Aorta (tissue), 5 donors: ENCODE results near the gene CDCA8. TPM values are rescaled to one million over a fixed set of nuclear protein-coding genes. Genes with fewer than 3 reads are reported as not detected.

Source experiments
- ATAC-seq: fragments of 200-7000 bp; cut with Tn5 transposase; one replicate; pipeline ENCODE4 v1.9.1; 2022; ENCODE audit warnings: moderate library complexity; ENCODE audit not compliant: low FRiP score
- DNase-seq, 2 donors: peaks; one replicate each; pipeline ENCODE4 v3.0.0-alpha.2; 2020
- H3K27ac ChIP-seq, 2 donors: one replicate each; pipeline ENCODE4 v1.5.1; 2013; ENCODE audit warnings: low read length in 2 of 2, mild to moderate bottlenecking in 2 of 2, moderate library complexity in 2 of 2, control low read depth in 1 of 2, inconsistent platforms in 1 of 2, low read depth in 1 of 2
- H3K27me3 ChIP-seq, 2 donors: one replicate each; pipeline ENCODE4 v1.6.1; 2013; ENCODE audit warnings: control low read depth in 1 of 2, low read length in 1 of 2, mild to moderate bottlenecking in 1 of 2, moderate library complexity in 1 of 2; ENCODE audit not compliant: insufficient read depth in 2 of 2, control insufficient read depth in 1 of 2
- H3K36me3 ChIP-seq, 2 donors: one replicate each; pipeline ENCODE4 v1.6.1; 2013; ENCODE audit warnings: control low read depth in 1 of 2, low read length in 1 of 2, mild to moderate bottlenecking in 1 of 2; ENCODE audit not compliant: insufficient read depth in 2 of 2, control insufficient read depth in 1 of 2
- H3K4me1 ChIP-seq, 2 donors: one replicate each; pipeline ENCODE4 v1.6.1; 2013; ENCODE audit warnings: low read length in 2 of 2, control low read depth in 1 of 2, mild to moderate bottlenecking in 1 of 2, moderate library complexity in 1 of 2; ENCODE audit not compliant: insufficient read depth in 2 of 2, control insufficient read depth in 1 of 2
- H3K4me3 ChIP-seq, 2 donors: one replicate each; pipeline ENCODE4 v1.5.1; 2013; ENCODE audit warnings: low read length in 2 of 2, control low read depth in 1 of 2, mild to moderate bottlenecking in 1 of 2
- H3K9me3 ChIP-seq: one replicate; pipeline ENCODE4 v1.6.1; 2013; ENCODE audit warnings: mild to moderate bottlenecking, low read length; ENCODE audit not compliant: control insufficient read depth
- whole genome bisulfite sequencing, 2 donors: extraction: QIAGEN DNeasy Blood & Tissue Kit; methylation state at CpG; one replicate each; pipeline ENCODE4 v1.1.7; 2013; 5-methylcytosine and 5-hydroxymethylcytosine counted together
- intact Hi-C, 2 donors: fragments of 100-400 bp; cut with DNase I; formaldehyde crosslinking; loops; one replicate each; pipeline versions ENCODE4 v1.14.2 to v1.15.0; 2022
- polyA plus RNA-seq, 2 donors: library from polyadenylated mRNA; stranded (reverse); fragments of 200-250 nt; gene quantifications; one replicate each; pipeline ENCODE4 v1.2.3, GENCODE V29; 2013
- total RNA-seq, 2 donors: library from RNA; stranded (reverse); fragmentation: NEBNext Ultra II Directional; extraction: Animal tissue kit (Norgen Biotek cat#: 25700); gene quantifications; one replicate each; pipeline ENCODE4 v1.2.1, GENCODE V29; 2021
- donor health status: healthy with polysubstance abuse.
- donor health status: Bipolar disorder and iron deficiency.
- donor health status: DM: no; HTN: no; CAD: no.
- donor health status: DM: no; HTN: no; CAD: no.
- donor health status: DM: yes; HTN: yes; CAD: no.

CDCA8 gene
- total and polyA plus RNA-seq, 4 donors: 0.56 to 1.2 (median 0.80) TPM

GRCh38 chr1:37716321-37716720, 24.0 kb downstream of the CDCA8 start:
- ATAC-seq (no peak), DNase-seq (no peak)
- intact Hi-C loops: no loop called here
- H3K4me3 ChIP-seq: no peak overlapping the region
- no peaks in the 10 kb centered on the region for H3K9me3 ChIP-seq
- H3K27ac ChIP-seq: no peak overlapping the region
- WGBS, 2 donors: 69 to 72% methylated on average over 4 of the region's 4 CpGs
- H3K4me1 ChIP-seq: no peaks in the 10 kb centered on the region
- no peaks in the 10 kb centered on the region for H3K36me3 ChIP-seq
- H3K27me3 ChIP-seq: no peaks in the 10 kb centered on the region

- Histone ChIP-seq H3K4me1 (no peaks in the 10 kb centered on the region), H3K27me3 (no peaks in the 10 kb centered on the region)
- DNase-seq: no peak
Measured at GRCh38 chr1:37717631-37718030, 25.3 kb downstream of the CDCA8 start.

DNA sequence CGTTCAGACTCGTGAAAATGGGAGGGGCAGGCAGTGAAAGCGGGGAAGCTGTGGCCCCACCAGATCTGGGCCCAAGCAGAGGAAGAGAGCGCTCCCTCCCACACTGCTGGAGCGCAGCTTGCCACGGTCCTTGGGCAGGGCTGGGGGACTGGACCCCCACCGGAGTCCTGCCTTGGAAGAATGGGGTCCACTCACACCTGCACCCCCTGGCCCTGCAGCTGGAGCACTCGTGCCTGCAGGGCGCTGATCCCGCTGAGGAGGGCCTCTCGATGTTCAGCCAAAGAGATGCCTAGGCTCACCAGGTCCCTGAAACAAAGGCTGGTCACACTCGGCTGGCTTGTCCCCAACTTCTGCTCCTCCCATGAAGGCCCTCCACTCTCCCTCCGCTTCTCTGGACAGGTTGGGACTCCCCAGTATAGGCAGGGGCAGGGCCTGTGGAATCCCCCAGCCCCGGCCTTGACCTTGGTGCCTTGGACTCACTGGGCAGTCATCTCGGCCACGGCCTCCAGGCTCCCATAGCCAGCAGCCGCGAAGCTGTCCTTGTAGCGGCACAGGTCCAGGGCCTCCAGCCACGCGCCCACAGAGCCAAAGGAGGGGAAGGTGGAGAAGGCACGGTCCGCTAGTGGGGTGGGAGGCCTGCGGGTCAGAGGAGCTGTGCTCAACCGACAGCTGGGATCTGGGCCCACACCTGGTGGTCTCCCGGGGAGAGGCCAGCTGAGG, 26.0 kb downstream of the CDCA8 start:
- intact Hi-C loops: no loop called here
- 84 to 87% methylated on average over 26 of the region's 26 CpGs for WGBS, 2 donors
- DNase-seq (no peak), ATAC-seq (no peak)
- Histone ChIP-seq H3K27ac (no peak overlapping the region), H3K4me1 (no peaks in the 10 kb centered on the region), H3K36me3 (no peaks in the 10 kb centered on the region), H3K27me3 (no peaks in the 10 kb centered on the region), H3K9me3 (no peaks in the 10 kb centered on the region), H3K4me3 (no peak overlapping the region)

More at GRCh38 chr1:37717631-37718030, 25.3 kb downstream of the CDCA8 start:
- intact Hi-C loops: no loop called here
- Histone ChIP-seq H3K4me3 (no peak overlapping the region), H3K36me3 (no peaks in the 10 kb centered on the region), H3K9me3 (no peaks in the 10 kb centered on the region), H3K27ac (no peak overlapping the region)
- no peak for ATAC-seq
- WGBS, 2 donors: 72 to 75% methylated on average over 6 of the region's 6 CpGs

DNA sequence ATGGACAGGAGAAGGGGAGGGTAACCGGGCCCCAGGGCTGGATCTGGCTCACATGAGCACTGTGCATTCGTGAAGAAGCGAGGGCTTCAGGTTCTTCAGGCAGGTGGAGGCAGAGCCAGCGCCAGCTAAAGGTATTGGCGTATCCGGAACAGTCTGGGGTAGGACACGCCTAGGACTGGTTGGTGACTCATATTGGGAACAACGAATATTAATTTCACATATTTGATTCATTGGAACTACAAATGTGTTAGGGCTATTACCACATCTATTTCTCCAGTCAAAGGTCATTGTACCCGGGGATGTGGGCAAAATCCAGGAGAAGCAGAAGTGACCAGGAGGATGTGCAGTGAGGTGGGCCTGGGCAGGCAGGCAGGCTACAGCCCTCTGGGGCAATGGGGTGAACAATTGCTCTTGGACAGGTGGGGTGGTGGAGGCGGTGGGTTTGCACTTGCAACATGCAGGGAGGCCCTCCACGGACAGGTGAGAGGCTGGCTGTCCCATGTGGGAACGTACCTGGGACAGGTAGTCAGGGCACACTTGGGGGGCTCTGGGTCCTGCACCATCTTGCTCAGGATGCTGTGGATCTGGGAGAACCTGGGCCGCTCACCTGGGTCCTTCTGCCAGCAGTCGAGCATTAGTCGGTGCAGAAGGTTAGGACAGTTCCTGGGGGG, 26.7 kb downstream of the CDCA8 start:
- Histone ChIP-seq H3K36me3 (no peaks in the 10 kb centered on the region), H3K9me3 (no peaks in the 10 kb centered on the region), H3K27me3 (no peaks in the 10 kb centered on the region), H3K4me1 (no peaks in the 10 kb centered on the region), H3K27ac (no peak overlapping the region), H3K4me3 (no peak overlapping the region)
- DNase-seq (no peak), ATAC-seq (no peak)
- intact Hi-C loops: no loop called here
- WGBS, 2 donors: 84 to 87% methylated on average over 15 of the region's 15 CpGs

- WGBS, 2 donors: 74 to 75% methylated on average over 13 of the region's 13 CpGs
- Histone ChIP-seq H3K9me3 (no peaks in the 10 kb centered on the region), H3K4me3 (no peak overlapping the region), H3K27ac (no peak overlapping the region), H3K4me1 (no peaks in the 10 kb centered on the region), H3K36me3 (no peaks in the 10 kb centered on the region), H3K27me3 (no peaks in the 10 kb centered on the region)
- DNase-seq: no peak
- intact Hi-C loops: no loop called here
- no peak for ATAC-seq
Measured at GRCh38 chr1:37719572-37720195, 27.4 kb downstream of the CDCA8 start.

GRCh38 chr1:37720231-37721130, 28.2 kb downstream of the CDCA8 start:
- 84 to 88% methylated on average over 22 of the region's 22 CpGs for WGBS, 2 donors
- Histone ChIP-seq H3K36me3 (no peaks in the 10 kb centered on the region), H3K9me3 (no peaks in the 10 kb centered on the region), H3K27ac (no peak overlapping the region), H3K4me3 (no peak overlapping the region), H3K27me3 (no peaks in the 10 kb centered on the region), H3K4me1 (no peaks in the 10 kb centered on the region)
- DNase-seq: no peak
- no peak for ATAC-seq
- intact Hi-C loops: no loop called here

DNA sequence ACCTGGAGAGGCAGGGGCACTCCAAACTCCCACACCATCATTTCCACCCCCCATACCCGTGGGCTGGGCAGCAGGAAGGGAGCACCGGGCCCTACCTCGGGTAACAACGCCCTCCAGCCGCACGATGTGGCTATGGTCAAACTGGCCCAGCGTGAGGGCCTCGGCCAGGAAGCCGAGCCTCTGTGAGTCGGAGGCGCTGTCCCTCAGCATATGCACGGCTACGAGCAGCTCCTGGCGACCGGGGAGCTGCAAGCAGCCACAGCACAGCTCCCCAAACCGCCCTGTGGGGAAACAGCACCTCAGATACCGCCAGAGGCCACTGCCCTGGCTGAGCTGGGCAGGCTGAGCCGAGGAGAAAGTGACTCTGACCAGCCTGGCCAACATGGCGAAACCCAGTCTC, 29.2 kb downstream of the CDCA8 start:
- Histone ChIP-seq H3K36me3 (no peaks in the 10 kb centered on the region), H3K27ac (no peak overlapping the region), H3K9me3 (no peaks in the 10 kb centered on the region), H3K4me3 (no peak overlapping the region), H3K4me1 (no peaks in the 10 kb centered on the region), H3K27me3 (no peaks in the 10 kb centered on the region)
- ATAC-seq (no peak), DNase-seq (no peak)
- WGBS, 2 donors: 34 to 37% methylated on average over 19 of the region's 19 CpGs
- intact Hi-C loops: no loop called here

GRCh38 chr1:37722181-37723071, 30.1 kb downstream of the CDCA8 start:
- Histone ChIP-seq H3K4me3 (no peak overlapping the region), H3K36me3 (no peaks in the 10 kb centered on the region), H3K27me3 (no peaks in the 10 kb centered on the region), H3K4me1 (no peaks in the 10 kb centered on the region), H3K9me3 (no peaks in the 10 kb centered on the region), H3K27ac (no peak overlapping the region)
- DNase-seq: no peak
- intact Hi-C loops: no loop called here
- 68 to 72% methylated on average over 14 of the region's 14 CpGs for WGBS, 2 donors
- ATAC-seq: no peak
